Transverse colon (tissue), 3 donors: Measurements from ENCODE around the gene CSN3.

ENCODE experiments used
- CTCF ChIP-seq, 5 experiments: fragments of 200-600 bp in 3 of 5; fragments of 450-650 bp in 2 of 5; sonication (generic) in 3 of 5; IDR thresholded peaks; 1 replicate in 2 of 5; 2 replicates in 3 of 5; pipeline ENCODE4 v1.5.1; 2016 to 2017; ENCODE audit warnings: antibody characterized with exemption in 5 of 5, inconsistent platforms in 3 of 5, mild to moderate bottlenecking in 2 of 5, moderate library complexity in 1 of 5
- POLR2A ChIP-seq: fragments of 450-650 bp; IDR thresholded peaks from one replicate; pipeline ENCODE4 v1.6.1; 2016; ENCODE audit warnings: antibody characterized with exemption, mild to moderate bottlenecking, moderate library complexity

DNA sequence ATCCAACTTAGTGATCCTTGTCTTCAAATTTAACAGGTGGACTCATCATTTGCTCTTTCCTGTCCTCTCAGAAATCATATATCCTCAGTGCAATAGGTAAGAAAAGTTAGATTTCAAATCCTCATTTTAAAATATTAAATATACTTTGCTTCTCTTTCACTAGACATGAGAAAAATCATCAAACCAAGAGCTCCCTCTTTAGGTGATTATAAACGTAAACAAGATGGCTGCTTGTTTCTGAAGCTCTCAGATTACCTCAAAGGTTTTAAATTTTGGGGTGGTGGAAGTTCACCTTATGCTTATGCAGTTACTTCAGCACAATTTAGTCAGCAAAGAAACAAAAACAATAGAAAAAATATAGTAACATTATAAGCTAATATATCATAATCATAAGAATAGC, 27.3 kb downstream of the CSN3 start:
- TF ChIP-seq CTCF (IDR thresholded peaks at IDR 0.05) = no peak
- no peak for TF ChIP-seq POLR2A
